ENCODE measurements around the gene CCDC71.

CCDC71 gene

GRCh38 chr3:49166752-49167556, 823 bp upstream of the CCDC71 start:
- no peak for DNase-seq (ENCODE audit: low read depth)

DNA sequence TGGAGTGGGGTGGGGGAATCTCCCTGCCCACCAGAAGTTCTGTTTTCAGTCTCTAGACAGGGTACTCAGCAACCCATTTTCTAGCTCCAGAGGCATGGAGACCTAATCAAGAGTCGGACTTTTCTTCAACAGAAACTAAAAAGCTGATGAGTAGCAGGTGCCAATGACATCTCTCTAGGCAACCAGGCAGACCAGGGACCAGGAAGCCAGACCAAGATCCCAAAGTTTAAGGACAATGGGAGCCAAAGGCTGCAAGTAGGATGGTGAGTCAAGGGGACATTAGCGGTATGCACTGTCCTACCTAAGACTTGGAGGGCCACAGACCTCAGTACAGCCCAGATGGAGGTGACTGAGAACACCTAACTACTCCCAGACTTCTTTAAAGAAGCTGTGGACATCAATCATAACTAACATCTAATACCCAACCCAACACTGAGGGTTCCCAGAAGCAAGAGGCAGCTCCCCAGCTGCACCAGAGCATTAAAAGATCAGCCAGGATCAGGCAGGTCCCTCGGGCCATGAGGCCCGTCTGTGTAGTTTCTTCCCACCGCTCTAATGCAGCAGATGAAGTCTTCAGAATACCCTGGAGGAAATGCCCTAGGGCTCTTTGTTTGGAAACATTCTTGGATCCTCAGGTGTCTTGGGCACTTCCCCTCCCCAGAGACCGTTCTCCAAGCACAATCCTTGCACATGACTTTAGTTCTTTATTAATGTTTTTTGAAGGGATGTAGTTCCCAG, 979 bp downstream of the CCDC71 start:
- DNase-seq (ENCODE audit: low read depth), result no peak

DNA sequence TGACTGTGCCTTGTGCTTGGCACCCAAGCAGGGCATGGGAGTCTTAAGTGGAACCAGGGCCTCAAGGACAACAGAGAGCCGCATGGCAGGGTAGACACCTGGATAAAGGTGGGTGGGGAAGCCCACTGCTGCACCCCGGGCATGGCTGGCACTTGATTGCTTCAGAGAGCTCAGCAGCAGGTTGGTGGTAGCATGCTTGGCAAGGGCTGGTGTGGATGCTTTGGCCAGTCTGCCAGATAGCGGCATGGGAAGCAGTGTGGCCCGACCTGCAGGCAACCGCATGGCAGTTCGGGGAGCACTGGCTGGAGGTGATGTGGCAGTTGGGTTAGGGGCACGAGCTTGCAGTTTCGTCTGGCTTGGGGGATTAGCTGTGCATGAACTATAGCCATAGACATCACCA, 2.5 kb downstream of the CCDC71 start:
- DNase-seq (ENCODE audit: low read depth), result no peak

DNA sequence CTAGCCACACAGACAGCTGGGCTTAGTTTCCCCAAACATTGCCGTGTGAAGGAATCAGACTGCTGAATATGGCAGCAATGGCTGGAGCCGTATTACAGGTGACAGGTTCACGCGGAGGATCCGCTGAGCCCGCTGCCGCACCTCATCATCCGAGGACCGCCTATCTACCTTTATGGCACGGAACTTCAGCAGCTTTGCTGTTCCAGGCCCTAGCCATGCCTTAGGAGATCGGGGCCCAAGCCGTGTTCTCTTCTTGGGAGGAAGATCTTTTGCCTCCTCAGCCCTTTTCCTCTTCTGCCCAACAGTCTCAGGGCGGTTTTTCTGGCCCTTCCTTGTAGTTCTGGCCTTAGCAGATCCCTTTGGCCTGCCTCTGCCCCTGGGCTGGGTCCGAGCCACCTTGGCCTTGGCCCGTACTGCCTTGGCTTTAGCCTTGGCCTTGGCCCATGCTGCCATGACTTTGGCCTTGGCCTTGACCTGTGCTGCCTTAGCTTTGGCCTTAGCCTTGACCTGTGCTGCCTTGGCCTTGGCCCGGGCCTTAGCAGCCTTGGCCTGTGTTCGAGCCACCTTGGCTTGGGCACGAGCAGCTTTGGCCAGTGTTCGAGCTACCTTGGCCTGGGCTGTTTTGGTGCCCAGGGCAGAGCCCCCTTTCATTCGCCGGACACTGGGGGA, 3.2 kb downstream of the CCDC71 start:
- DNase-seq (ENCODE audit: low read depth), result no peak

GRCh38 chr3:49161808-49162530, 4.2 kb downstream of the CCDC71 start:
- no peak for DNase-seq (ENCODE audit: low read depth)

DNA sequence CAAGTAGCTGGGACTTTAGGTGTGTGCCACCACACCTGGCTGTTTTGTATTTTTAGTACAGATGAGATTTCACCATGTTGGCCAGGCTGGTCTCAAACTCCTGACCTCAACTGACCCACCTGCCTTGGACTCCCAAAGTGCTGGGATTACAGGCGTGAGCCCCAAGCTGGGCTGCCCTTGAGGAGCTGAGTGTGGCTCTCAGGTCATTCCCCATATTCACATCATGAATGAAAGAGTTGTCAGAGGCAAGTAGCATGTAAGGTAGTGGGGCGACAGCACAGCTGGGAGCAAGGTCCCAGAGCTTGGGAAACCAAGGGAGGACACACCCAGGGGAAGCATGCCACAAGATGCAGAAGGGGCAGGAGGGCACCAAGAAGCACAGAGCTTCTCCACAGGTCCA, 4.9 kb downstream of the CCDC71 start:
- DNase-seq (ENCODE audit: low read depth), result no peak

DNA sequence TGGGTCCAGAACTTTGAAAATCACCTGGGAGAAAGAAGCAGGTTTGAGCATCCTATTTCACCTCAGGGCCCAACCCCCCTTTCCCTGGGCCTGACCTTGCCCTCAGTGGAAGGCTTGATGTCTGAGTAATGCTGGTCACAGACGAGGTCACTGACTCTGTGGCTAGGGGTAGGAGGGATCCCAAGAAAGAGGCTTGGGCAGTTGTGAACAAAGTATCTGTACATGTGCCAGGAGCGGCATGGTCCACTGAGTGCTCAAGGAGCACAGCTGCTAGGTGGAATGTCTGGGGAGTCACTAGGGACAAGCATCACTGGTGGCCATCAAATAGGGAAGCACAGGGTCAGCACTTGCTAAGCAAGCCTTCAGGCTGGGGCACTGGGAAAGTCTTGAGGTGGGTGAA, 7.3 kb downstream of the CCDC71 start:
- DNase-seq (ENCODE audit: low read depth), result no peak

- DNase-seq (ENCODE audit: low read depth), result no peak
Observed at GRCh38 chr3:49158103-49158709, 7.9 kb downstream of the CCDC71 start.

GRCh38 chr3:49157289-49157688, 8.8 kb downstream of the CCDC71 start:
- no peak for DNase-seq (ENCODE audit: low read depth)

DNA sequence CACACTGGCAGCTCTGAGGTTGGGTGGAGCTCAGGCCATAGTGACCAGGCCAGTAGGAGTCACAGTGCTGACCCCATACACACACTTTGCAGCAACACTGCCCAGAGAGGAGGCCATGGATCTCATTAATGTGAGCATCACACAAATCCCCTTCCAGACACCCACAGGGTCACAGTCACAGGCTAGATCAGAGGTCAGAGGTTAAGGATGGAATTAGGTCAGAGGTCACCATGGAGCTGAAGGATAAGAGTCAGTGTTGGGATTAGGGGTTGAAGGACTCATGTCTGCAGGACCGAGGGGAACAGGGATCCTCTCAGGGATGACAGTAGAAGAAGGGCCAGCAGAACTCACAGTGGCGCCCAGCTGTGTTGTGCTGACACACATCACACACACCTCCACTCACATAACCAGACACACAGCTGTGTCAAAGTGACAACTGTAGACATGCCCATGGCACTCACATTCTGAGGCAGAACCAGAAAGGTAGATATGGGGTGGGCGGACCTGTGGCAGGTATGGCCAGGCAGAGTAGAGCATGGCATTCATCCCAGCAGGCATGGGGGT, 12.7 kb downstream of the CCDC71 start:
- no peak for DNase-seq (ENCODE audit: low read depth)

DNA sequence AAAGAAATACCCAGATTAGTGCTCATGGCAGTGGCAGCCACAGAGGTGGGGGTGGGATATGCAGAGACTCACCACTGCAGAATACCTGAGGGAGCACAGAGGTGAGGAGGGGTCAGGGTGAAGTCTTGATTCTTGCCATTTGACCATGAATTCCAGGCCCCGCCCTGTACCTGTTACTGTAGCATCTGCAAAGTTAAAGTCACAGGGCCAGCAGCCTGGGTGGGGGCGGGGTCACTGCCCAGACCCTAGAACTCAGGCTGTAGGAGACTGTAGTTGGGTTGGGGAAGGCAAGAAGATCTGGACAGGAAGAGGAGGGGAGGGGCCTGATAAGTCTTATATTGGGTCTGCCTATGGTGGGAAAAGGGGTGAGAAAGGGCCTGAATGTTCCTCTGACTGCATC, 14.5 kb downstream of the CCDC71 start:
- no peak for DNase-seq (ENCODE audit: low read depth)

DNA sequence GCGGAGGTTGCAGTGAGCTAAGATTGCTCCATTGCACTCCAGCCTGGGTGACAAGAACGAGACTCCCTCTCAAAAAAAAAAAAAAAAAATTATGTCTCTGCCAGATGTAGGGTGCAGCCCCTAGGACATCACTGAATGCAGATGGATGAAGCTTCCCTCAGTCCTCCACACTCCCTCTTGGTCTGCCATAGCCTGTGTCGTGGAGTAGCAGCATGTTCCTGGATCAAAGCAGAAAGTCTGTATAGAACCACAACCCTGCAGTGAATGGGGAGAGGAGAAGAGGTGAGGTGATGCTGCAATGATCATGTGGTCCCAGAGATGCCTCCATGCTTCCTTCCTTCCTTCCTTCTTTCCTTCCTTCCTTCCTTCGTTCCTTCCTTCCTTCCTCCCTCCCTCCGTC, 18.0 kb downstream of the CCDC71 start:
- no peak for DNase-seq (ENCODE audit: low read depth)

DNA sequence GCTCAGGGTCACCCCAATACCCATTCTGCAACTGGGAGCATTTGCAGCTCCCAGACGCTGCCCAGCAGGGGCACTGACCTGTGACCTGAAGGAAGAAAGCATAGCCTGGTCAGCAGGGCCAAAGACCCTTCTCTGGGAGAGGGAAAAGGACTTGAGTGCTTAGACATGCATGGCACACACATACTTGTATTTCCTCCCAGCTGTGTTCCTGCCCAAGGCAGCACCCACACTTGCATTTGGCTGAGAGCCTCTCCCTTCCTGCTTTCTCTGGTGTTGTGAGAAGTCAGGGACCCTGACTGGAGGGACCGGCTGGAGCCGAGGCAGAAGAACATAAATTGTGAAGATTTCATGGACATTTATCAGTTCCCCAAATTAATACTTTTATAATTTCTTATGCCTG, 26.1 kb downstream of the CCDC71 start:
- DNase-seq (ENCODE audit: low read depth), result no peak

- no peak for DNase-seq (ENCODE audit: low read depth)
Observed at GRCh38 chr3:49135499-49135898, 30.6 kb downstream of the CCDC71 start.

GRCh38 chr3:49134471-49135265, 31.5 kb downstream of the CCDC71 start:
- DNase-seq (ENCODE audit: low read depth), result no peak

- DNase-seq (ENCODE audit: low read depth), result peak; percentile 74
Observed at GRCh38 chr3:49133226-49133951, 32.7 kb downstream of the CCDC71 start.

DNA sequence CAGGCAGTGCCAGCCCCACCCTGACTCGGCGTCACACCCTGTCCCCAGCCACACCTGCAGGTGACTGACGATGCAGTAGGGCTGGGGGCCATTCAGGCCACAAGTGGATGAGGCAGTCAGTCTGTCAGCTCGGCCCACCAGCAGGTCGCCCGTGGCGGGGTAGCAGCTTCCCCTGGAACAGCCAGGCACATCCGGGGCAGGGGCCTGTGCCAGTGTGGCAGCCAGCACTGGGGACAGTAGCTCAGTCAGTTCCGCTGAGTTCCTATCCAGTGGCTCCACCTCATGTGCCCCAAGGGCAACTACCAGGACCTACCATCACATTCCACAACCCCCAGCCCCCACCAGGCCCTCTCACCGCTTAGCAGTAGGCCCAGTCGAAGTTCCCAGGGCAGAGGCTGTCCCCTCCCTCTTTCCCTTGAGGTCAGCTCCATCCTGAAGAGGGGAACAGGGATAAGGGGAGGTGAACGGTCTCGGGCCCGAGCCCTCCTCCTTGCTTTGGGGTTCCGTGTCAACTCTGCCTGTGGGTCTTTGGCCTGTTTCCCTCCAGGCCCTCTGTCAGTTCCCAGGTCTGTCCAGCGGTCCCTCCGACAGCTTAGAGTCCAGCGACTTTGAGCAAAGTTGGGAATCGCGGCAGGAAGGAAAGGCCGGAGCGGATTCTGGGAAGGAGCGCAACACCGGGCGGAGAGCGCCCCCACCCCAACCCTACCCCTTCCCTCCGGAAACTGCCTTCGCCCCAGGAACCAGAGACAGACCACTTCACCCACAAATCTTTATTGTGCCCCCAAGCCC, 33.5 kb downstream of the CCDC71 start, which contains the start of gene LAMB2:
LAMB2 (minus strand) TSS at position 614 of the 789 bp plus-strand sequence; CDS start at position 431, 183 bp downstream.
- DNase-seq (ENCODE audit: low read depth), result peak; percentile 69

DNA sequence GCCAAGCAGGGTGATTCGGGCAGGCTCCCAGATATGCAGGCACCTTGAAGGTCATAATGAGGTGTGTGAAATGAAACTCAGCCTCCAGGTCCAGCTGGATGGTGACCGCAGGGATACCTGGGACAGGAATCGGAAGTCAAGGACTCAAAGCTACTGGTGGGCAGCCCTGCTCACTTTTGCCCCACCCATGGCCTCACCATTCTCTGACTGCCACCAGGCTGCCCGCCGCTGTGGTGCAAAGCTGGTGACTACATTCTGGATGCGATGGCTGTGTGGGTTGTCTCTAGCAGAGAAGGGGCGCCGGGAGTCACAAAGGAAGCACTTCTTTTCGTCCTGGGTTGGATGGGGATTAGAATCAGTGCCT, 34.1 kb downstream of the CCDC71 start:
- no peak for DNase-seq (ENCODE audit: low read depth)

- no peak for DNase-seq (ENCODE audit: low read depth)
Observed at GRCh38 chr3:49131576-49131975, 34.6 kb downstream of the CCDC71 start.

Data from GM04503 (cell line).